ENCODE measurements around the gene ERVFRD-1.

- TF ChIP-seq EZH2 (IDR thresholded peaks at IDR 0.05; ENCODE audit: borderline replicate concordance, low read length) (no peak), CTCF (conservative IDR thresholded peaks at IDR 0.05 in 1 of 2, IDR thresholded peaks at IDR 0.05 in 1 of 2; ENCODE audit: extremely low read depth in 1 of 2, insufficient read depth in 1 of 2, low read depth in 1 of 2, low read length in 2 of 2) (no peak)
These were observed 38.0 kb upstream of the ERVFRD-1 start for GRCh38 chr6:11149551-11149950.

Measured in mammary epithelial cell (primary cell).